DMS114 treated with DMSO at 0.1 percent for 48 hours (cell line): ENCODE measurements around the gene TRANK1.
"Not testable (repeated sequence)": the region's sequence is repeated elsewhere in the genome, so short reads cannot be mapped to it uniquely, and the experiment has no call there.

Experiments
- DNase-seq: peaks from one replicate; lab custom pipeline; 2025; ENCODE audit not compliant: unreplicated experiment; lab: John Stamatoyannopoulos, UW

Gene TRANK1

GRCh38 chr3:36944641-36945270, at the start of gene TRANK1:
Gene TRANK1, minus strand, starts transcription at chr3:36945054. Its CDS starts 245 bp downstream, at chr3:36944809.
- DNase-seq, result peak; percentile 55

- no peak for DNase-seq
Measured at GRCh38 chr3:36993326-36994283, 48.8 kb upstream of the TRANK1 start, which contains the start of gene MLH1. Gene MLH1, plus strand, starts transcription at chr3:36993518. Its CDS starts 30 bp downstream, at chr3:36993548.

DNA sequence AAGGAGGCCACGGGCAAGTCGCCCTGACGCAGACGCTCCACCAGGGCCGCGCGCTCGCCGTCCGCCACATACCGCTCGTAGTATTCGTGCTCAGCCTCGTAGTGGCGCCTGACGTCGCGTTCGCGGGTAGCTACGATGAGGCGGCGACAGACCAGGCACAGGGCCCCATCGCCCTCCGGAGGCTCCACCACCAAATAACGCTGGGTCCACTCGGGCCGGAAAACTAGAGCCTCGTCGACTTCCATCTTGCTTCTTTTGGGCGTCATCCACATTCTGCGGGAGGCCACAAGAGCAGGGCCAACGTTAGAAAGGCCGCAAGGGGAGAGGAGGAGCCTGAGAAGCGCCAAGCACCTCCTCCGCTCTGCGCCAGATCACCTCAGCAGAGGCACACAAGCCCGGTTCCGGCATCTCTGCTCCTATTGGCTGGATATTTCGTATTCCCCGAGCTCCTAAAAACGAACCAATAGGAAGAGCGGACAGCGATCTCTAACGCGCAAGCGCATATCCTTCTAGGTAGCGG, 48.0 kb upstream of the TRANK1 start, which contains the start of gene EPM2AIP1:
EPM2AIP1 (minus strand) TSS at position 326 of the 520 bp plus-strand sequence; CDS start at position 272, 54 bp downstream.
- no peak for DNase-seq

GRCh38 chr3:36991923-36992805, 47.3 kb upstream of the TRANK1 start:
- no peak for DNase-seq

GRCh38 chr3:36991147-36991546, 46.3 kb upstream of the TRANK1 start:
- DNase-seq, result no peak

- DNase-seq, result no peak
Measured at GRCh38 chr3:36989568-36989967, 44.7 kb upstream of the TRANK1 start.

- no peak for DNase-seq
Measured at GRCh38 chr3:36989005-36989404, 44.2 kb upstream of the TRANK1 start.

DNA sequence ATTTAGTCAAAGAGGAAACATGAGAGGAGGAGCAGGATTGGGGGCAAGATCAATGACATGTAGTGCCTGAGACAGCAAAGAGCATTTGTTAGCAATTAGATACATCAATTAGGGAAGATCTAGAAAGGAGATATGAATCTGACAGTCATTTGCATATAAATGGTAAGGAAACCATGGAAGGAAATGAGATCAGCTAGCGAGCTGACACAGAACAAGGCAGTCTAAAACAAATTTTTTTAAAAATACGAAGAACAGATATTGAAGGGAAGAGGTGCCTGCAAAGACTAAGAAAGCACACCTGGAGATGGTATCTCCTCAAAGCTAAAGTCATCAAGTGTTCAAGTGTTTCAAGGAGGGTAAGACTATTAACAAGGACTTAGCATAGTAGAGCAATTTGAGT, 43.5 kb upstream of the TRANK1 start:
- no peak for DNase-seq

GRCh38 chr3:36981006-36981405, 36.2 kb upstream of the TRANK1 start:
- DNase-seq, result no peak

DNA sequence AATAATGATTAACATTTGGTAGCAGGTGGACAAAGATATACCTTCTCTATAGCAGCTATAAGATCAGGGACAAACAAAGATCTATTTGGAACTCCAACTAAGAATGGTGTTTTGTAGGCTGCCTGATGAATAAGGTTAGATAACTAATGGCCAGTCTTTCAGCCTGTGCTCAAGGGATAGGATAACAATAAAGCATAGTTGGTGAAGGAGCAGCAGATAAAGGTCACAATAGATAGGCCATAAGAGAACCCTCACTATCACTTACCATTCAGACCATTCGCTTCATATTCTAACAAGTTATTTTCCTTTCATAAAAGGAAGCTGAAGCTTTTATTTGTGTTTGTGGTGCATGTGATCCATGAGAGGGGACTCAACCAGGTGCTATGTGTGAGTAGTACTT, 28.3 kb upstream of the TRANK1 start:
- DNase-seq, result no peak

DNA sequence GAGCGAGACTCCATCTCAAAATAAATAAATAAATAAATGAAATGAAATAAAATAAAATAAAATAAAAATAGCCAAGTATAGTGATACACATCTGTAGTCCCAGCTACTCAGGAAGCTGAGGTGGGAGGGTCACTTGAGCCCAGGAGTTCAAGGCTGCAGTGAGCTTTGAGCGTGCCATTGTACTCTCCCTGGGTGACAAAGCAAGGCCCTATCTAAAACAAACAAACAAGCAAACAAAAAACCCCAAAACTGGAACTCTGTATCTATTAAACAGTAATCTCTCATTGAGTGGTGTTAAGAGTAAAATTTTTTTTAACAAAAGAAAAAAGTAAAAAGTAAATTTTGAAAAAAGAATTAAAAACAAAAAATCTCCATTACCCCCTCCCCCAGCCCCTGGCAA, 27.3 kb upstream of the TRANK1 start:
- DNase-seq, result no peak

GRCh38 chr3:36969540-36970432, 24.9 kb upstream of the TRANK1 start:
- no peak for DNase-seq

DNA sequence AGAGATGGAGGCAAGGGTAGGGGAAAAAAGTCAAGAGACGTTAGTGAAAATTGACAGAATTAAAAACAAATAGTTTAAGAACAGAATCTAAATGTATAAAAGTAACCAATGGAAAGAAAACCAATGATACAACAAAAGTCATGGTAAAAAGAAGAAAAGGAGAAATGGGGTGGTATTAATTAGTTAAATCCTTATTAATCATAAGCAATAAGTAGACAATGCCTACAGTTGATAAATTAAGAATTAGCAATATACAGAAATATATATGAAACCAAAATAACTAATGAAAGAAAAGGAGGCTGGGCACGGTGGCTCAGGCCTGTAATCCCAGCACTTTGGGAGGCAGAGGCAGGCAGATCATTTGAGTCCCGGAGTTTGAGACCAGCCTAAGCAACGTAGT, 24.2 kb upstream of the TRANK1 start:
- no peak for DNase-seq

- no peak for DNase-seq
Measured at GRCh38 chr3:36965440-36965839, 20.6 kb upstream of the TRANK1 start.

- no peak for DNase-seq
Measured at GRCh38 chr3:36964817-36965216, 20.0 kb upstream of the TRANK1 start.

- DNase-seq, result no peak
Measured at GRCh38 chr3:36964331-36964730, 19.5 kb upstream of the TRANK1 start.

- DNase-seq, result not testable (repeated sequence)
Measured at GRCh38 chr3:36963008-36963407, 18.2 kb upstream of the TRANK1 start.

DNA sequence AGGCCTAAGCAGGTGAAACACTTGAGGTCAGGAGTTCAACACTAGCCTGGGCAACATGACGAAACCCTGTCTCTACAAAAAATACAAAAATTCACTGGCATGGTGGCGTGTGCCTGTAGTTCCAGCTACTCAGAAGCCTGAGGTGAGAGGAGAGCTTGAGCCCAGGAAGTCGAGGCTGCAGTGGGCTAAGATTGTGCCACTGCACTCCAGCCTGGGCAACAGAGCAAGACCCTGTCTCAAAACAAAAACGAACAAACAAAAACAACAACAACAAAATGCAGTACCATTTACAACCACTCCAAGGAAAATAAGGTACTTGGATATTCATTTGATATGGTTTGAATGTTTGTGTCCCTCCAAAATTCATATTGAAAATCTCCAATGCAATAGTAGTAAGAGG, 15.6 kb upstream of the TRANK1 start:
- DNase-seq, result no peak

- DNase-seq, result no peak
Measured at GRCh38 chr3:36959821-36960220, 15.0 kb upstream of the TRANK1 start.
